Measurements from ENCODE around the gene METTL26.

DNA sequence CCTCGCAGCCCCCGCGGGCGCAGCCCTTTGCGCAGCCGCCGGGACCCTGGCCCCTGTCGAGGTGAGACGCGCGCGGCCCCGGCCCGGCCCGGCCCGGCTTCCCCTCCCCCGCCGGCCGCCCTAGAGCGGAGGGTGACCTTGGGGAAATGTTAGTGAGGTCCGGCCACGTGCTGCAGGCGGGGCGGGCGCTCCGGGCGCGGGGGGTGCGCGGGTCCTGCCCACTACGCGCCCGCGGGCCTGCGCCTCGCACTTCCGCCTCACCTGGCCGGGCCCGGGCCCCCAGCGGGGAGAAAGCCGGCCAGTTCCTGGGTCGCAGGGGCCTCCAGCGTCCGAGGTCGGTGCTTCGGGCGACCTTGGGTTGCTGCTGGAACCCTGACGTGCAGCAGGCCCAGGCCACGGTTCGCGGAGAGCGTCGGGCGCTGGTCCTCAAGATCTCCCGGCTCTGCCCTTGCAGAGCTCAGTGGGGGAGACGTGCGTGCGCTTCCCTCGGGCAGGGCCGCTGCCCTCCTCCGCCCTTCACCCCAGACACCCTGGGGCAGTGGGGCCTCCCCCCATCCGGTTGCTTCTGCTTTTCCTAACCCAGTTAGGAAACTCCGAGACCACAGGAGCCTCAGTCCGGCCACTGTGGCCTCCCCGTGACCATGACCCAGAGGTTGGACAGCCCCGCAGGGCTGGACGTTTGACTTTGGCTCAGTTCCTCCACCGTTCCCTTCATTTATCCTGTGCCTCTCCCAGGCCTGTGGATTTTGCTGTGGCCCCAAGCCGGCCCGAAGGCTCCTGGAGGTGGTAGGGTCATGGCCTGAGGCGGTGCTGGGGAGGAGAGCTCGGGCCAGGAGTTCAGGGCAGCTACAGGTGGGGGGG lies 6.3 kb upstream of the METTL26 start:
- TF ChIP-seq, protein P1, sequence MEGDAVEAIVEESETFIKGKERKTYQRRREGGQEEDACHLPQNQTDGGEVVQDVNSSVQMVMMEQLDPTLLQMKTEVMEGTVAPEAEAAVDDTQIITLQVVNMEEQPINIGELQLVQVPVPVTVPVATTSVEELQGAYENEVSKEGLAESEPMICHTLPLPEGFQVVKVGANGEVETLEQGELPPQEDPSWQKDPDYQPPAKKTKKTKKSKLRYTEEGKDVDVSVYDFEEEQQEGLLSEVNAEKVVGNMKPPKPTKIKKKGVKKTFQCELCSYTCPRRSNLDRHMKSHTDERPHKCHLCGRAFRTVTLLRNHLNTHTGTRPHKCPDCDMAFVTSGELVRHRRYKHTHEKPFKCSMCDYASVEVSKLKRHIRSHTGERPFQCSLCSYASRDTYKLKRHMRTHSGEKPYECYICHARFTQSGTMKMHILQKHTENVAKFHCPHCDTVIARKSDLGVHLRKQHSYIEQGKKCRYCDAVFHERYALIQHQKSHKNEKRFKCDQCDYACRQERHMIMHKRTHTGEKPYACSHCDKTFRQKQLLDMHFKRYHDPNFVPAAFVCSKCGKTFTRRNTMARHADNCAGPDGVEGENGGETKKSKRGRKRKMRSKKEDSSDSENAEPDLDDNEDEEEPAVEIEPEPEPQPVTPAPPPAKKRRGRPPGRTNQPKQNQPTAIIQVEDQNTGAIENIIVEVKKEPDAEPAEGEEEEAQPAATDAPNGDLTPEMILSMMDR (conservative IDR thresholded peaks at IDR 0.05 in 1 of 2, IDR thresholded peaks at IDR 0.05 in 1 of 2; ENCODE audit: extremely low read depth in 1 of 2, insufficient read depth in 1 of 2, low read depth in 1 of 2, low read length in 2 of 2) = no peak
- no peak for TF ChIP-seq EZH2 (IDR thresholded peaks at IDR 0.05; ENCODE audit: borderline replicate concordance, low read length)
